T-cell (primary cell): ENCODE measurements around the gene BAD. TPM values are rescaled to one million over a fixed set of nuclear protein-coding genes. Genes with fewer than 3 reads are reported as not detected.

Source experiments
- ATAC-seq, 4 experiments: fragments of 200-7000 bp in 3 of 4; fragments of 150-1000 bp in 1 of 4; cut with Tn5 transposase; replicated peaks in 1 of 4; 1 replicate in 3 of 4; 2 replicates in 1 of 4; pipeline ENCODE4 v1.10.0; 2021; ENCODE audit warnings: moderate library complexity in 3 of 4, mild to moderate bottlenecking in 2 of 4, moderate number of reproducible peaks in 1 of 4
- CTCF ChIA-PET, 2 donors: fragments of 300-600 bp; sonication (Branson Sonifier 250); formaldehyde crosslinking; loops; one replicate each; lab custom pipeline; 2022; ENCODE audit warnings: antibody characterized with exemption in 2 of 2; lab: Charles Lee
- POLR2A ChIA-PET, 2 donors: fragments of 300-600 bp; sonication (Branson Sonifier 250); formaldehyde crosslinking; loops; one replicate each; lab custom pipeline; 2022; ENCODE audit warnings: antibody characterized with exemption in 2 of 2; lab: Charles Lee
- DNase-seq, 35 experiments: peaks; one replicate each; pipeline versions ENCODE4 v3.0.0 to v3.0.0-alpha.2; 2013 to 2023
- H3K27ac ChIP-seq: one replicate; pipeline ENCODE4 v1.5.1; 2013; ENCODE audit warnings: low read length
- H3K27me3 ChIP-seq, 2 experiments: replicated peaks in 1 of 2; 1 replicate in 1 of 2; 2 replicates in 1 of 2; pipeline versions ENCODE4 v1.6.1 to v1.7.0; 2013; ENCODE audit warnings: low read length in 1 of 2, mixed read lengths in 1 of 2; ENCODE audit not compliant: control insufficient read depth in 2 of 2, insufficient read depth in 2 of 2; ENCODE audit errors: extremely low read depth in 1 of 2
- H3K36me3 ChIP-seq, 2 donors: 1 replicate in 1 of 2; 2 replicates in 1 of 2; pipeline versions ENCODE4 v1.6.1 to v1.7.0; 2013; ENCODE audit warnings: low read length in 1 of 2; ENCODE audit not compliant: control insufficient read depth in 2 of 2, insufficient read depth in 1 of 2; ENCODE audit errors: extremely low read depth in 1 of 2
- H3K4me1 ChIP-seq, 2 experiments: 1 replicate in 1 of 2; 2 replicates in 1 of 2; pipeline versions ENCODE4 v1.6.1 to v1.7.0; 2013; ENCODE audit warnings: low read length in 2 of 2, mixed read lengths in 1 of 2; ENCODE audit not compliant: insufficient read depth in 2 of 2, control insufficient read depth in 1 of 2; ENCODE audit errors: extremely low read depth in 1 of 2
- H3K4me3 ChIP-seq, 2 donors: 1 replicate in 1 of 2; 2 replicates in 1 of 2; pipeline versions ENCODE4 v1.5.1 to v1.7.0; 2013; ENCODE audit warnings: mild to moderate bottlenecking in 2 of 2, low read length in 1 of 2, moderate library complexity in 1 of 2; ENCODE audit not compliant: control insufficient read depth in 1 of 2; ENCODE audit errors: extremely low read depth in 1 of 2
- H3K9me3 ChIP-seq: 2 replicates; pipeline ENCODE4 v1.7.0; 2013
- H3K27ac Mint-ChIP-seq, 2 donors: one replicate each; pipeline ENCODE4 v1.8.0; 2020 to 2021; ENCODE audit warnings: mild to moderate bottlenecking in 2 of 2, mixed read lengths in 2 of 2
- H3K27me3 Mint-ChIP-seq, 2 donors: one replicate each; pipeline ENCODE4 v1.8.0; 2021 to 2022; ENCODE audit warnings: mixed read lengths in 2 of 2
- H3K36me3 Mint-ChIP-seq: one replicate; pipeline ENCODE4 v1.8.0; 2021; ENCODE audit warnings: mixed read lengths
- H3K4me1 Mint-ChIP-seq, 3 donors: one replicate each; pipeline ENCODE4 v1.8.0; 2020 to 2022; ENCODE audit warnings: mixed read lengths in 3 of 3, mild to moderate bottlenecking in 1 of 3
- H3K4me3 Mint-ChIP-seq, 3 donors: one replicate each; pipeline ENCODE4 v1.8.0; 2020 to 2022; ENCODE audit warnings: mild to moderate bottlenecking in 3 of 3, mixed read lengths in 3 of 3, moderate library complexity in 3 of 3
- H3K9me3 Mint-ChIP-seq, 3 donors: one replicate each; pipeline ENCODE4 v1.8.0; 2020 to 2022; ENCODE audit warnings: mixed read lengths in 3 of 3
- WGBS: methylation state at CpG from one replicate; pipeline ENCODE4 v1.1.5; 2013; ENCODE audit warnings: missing lambda C conversion rate; ENCODE audit not compliant: insufficient coverage; 5-methylcytosine and 5-hydroxymethylcytosine counted together
- total RNA-seq, 35 experiments: library from RNA in 6 of 35; stranded (reverse) in 6 of 35; fragments of 120-200 nt in 1 of 35; gene quantifications; one replicate each; pipeline versions ENCODE4 v1.2.1 to v1.2.4 and lab custom pipeline; 2013 to 2026

Gene BAD
- 10 to 100 TPM; 17.5 to 37.7 (median 29.1) TPM for total RNA-seq
- 23.3 TPM for total RNA-seq (2013)
- 5.1 to 25.4 (median 17.5) reads per million in 29 experiments for total RNA-seq (lab: John Stamatoyannopoulos, UW)

DNA sequence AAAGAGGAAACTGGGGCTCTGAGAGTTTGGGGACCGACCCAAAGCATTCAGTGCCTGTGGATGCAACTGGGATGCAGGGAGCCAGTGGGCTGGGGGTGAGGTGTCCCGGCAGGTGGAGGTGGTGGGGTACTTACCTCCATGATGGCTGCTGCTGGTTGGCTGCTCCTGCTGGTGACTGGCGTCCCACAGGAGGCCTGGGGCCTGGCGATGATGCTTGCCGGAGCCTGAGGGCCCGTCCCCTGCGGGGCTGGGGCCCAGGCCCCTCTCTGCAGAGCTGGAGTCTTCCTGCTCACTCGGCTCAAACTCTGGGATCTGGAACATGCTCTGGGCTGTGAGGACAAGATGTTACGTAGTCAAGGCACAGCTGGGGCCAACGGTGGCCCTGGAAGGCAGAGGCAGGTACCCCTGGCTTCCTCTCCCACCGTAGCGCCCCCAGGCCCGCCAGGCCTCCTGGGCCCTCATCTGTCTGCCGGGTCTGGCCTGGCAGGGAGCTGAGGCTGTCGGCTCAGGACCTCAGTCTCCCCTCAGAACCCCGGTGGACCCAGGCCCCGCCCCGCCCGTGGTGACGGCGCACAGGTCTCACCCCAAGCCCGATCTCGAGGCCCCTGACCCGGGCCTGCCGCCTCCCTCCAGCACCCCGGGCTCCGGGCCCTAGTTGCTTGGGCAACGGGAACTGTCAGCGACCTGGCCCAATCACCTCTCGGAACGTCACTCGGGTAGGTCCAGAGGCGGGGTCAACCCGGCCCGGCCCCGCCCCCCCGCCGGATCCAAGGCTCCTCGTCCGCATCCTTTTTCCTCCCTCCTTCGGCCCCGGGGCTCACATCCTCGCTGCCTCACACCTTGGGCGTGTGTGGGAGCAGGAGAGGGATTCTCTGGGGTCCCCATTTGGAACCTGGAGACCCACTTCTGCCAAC lies at the start of gene BAD:
Gene BAD (minus strand): TSS at position 618 of the 914 bp plus-strand sequence. CDS start 297 bp downstream, at position 321.
- Mint-ChIP-seq H3K4me1 (peaks cover 19 to 27% (median 25%) of the 10 kb centered on the region in 3 donors), H3K4me3 (peak within 1 kb of the TSS; percentile 84 to 86 (median 85)), H3K27ac (peak within 1 kb of the TSS; percentile 92 to 95), H3K27me3 (no peaks in the 10 kb centered on the region), H3K36me3 (peaks cover 5% of the 10 kb centered on the region), H3K9me3 (no peaks in the 10 kb centered on the region)
- WGBS, result 5% methylated on average over 33 of the region's 44 CpGs
- POLR2A ChIA-PET, result interaction anchor here (0.5 to 1.7 kb wide), 7 partner anchors 9 to 43 kb away, joined by 3 to 6 read pairs (median 5); partner anchors contain the start of genes FKBP2 (in 1 of the 2), PRDX5 (in 1 of the 2) and TRMT112 (in 1 of the 2)
- Histone ChIP-seq H3K27me3 (peaks cover 0 to under 1% of the 10 kb centered on the region in 2 experiments), H3K4me3 (peak within 1 kb of the TSS; percentile 76 to 87), H3K27ac (peak within 1 kb of the TSS; percentile 100), H3K36me3 (peaks cover 0 to 7% of the 10 kb centered on the region in 2 donors), H3K4me1 (peaks cover 4 to 37% of the 10 kb centered on the region in 2 experiments), H3K9me3 (no peaks in the 10 kb centered on the region)
- DNase-seq (peak; percentile 81 to 94 (median 89)), ATAC-seq (peak; percentile 79 to 83 (median 80))
- CTCF ChIA-PET, result interaction anchor here (0.6 to 3.7 kb wide), 10 partner anchors 13 to 98 kb away, joined by 3 to 16 read pairs (median 6); partner anchors contain the start of genes CATSPERZ (in 1 of the 2), FKBP2 (in 1 of the 2), PRDX5 (in 1 of the 2) and STIP1 (in 1 of the 2)

DNA sequence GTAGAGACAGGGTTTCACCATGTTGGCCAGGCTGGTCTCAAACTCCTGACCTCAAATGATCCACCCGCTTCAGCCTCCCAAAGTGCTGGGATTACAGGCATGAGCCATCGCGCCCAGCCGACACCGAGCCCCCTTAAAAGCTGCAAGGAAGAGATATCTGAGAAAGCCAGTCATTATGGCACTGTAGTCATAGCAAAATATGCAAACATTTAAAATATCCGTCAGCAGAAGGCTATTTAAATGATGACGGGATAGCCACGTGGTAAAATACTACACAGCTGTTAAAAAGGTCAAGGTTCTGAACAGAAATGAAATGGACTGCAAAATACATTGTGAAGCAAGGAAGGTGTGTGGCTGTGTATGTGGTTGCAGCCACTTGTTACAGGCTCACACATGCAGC lies 49.1 kb upstream of the BAD start:
- DNase-seq (no peak), ATAC-seq (no peak)
- ChIA-PET CTCF (interaction anchor here in 1 of 2 donors (2.7 kb wide), 1 partner anchor 16 kb away, joined by 41 read pairs; the partner anchor contains the start of genes PRDX5 and TRMT112), POLR2A (interaction anchor here in 1 of 2 donors (0.7 kb wide), 1 partner anchor 324 kb away, joined by 4 read pairs; no protein-coding TSS in a partner anchor)
- H3K4me3 ChIP-seq, result no peak overlapping the region
- no peaks in the 10 kb centered on the region for H3K9me3 ChIP-seq
- H3K27ac ChIP-seq, result no peak overlapping the region
- H3K36me3 ChIP-seq, result peaks cover 3 to 16% of the 10 kb centered on the region in 2 donors
- H3K27me3 Mint-ChIP-seq, result no peaks in the 10 kb centered on the region
- no peak overlapping the region for H3K4me3 Mint-ChIP-seq
- H3K4me1 Mint-ChIP-seq, result peaks cover 8 to 26% (median 16%) of the 10 kb centered on the region in 3 donors
- no peak overlapping the region for H3K27ac Mint-ChIP-seq
- H3K36me3 Mint-ChIP-seq, result peaks cover 12% of the 10 kb centered on the region
- peaks cover 0 to 21% of the 10 kb centered on the region in 2 experiments for H3K4me1 ChIP-seq
- no peaks in the 10 kb centered on the region for H3K9me3 Mint-ChIP-seq
- 100% methylated on average over 6 of the region's 8 CpGs for WGBS
- H3K27me3 ChIP-seq, result no peaks in the 10 kb centered on the region

DNA sequence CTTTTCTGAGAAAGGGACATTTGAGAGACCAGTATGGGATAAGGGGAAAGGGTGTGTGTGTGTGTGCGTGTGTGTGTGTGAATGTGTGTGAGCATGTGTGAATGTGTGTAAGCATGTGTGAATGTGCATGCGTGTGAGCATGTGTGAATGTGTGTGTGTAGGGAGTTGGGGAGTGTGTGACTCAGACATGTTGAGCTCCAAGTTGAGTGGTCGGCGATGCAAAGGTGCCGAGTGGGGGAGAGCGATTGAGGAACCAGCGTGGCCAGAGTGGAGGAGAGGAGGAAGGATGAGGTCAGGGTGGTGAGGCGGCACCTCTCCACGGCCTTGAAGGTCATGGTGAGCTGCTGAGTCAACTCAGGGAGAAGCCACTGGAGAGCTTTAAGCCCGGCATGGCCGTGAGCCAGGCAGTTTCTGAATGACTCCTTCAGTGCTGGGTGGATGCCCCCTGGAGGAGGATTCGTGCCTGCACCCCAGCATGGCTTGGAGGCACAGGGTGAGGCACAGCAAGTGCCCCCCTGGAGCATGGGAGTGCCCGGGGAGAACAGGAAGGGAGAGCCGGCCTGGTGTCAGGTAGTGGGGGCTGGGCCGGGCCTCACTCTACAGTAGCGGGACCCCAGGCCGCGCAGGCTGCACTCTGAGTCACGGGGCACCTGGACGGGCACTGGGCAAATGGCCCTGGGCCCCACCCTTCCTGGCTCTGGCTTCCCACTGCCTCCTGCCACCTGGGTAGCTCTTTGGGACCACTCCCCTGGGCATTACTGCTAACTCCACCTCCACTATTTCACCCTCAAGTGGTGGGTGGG lies 47.3 kb upstream of the BAD start:
- Histone ChIP-seq H3K27ac (no peak overlapping the region), H3K4me1 (peaks cover 0 to 18% of the 10 kb centered on the region in 2 experiments), H3K9me3 (no peaks in the 10 kb centered on the region), H3K4me3 (no peak overlapping the region), H3K36me3 (peaks cover 3 to 7% of the 10 kb centered on the region in 2 donors), H3K27me3 (no peaks in the 10 kb centered on the region)
- Mint-ChIP-seq H3K4me3 (no peak overlapping the region), H3K27ac (peak overlapping the region; percentile 4 to 21), H3K4me1 (peaks cover 8 to 16% (median 8%) of the 10 kb centered on the region in 3 donors), H3K36me3 (peaks cover 2% of the 10 kb centered on the region), H3K9me3 (no peaks in the 10 kb centered on the region), H3K27me3 (no peaks in the 10 kb centered on the region)
- ATAC-seq (peak; percentile 78 to 93 (median 88)), DNase-seq (peak in 34 of 35 experiments; percentile 40 to 80 (median 62))
- CTCF ChIA-PET, result interaction anchor here (0.6 to 2.7 kb wide), 6 partner anchors 12 to 147 kb away, joined by 3 to 41 read pairs (median 4); partner anchors contain the start of genes PRDX5 (in 2 of the 2) and TRMT112 (in 1 of the 2)
- 22% methylated on average over 18 of the region's 20 CpGs for WGBS
- POLR2A ChIA-PET, result interaction anchor here in 1 of 2 donors (0.7 kb wide), 1 partner anchor 14 kb away, joined by 3 read pairs; the partner anchor contains the start of gene PRDX5

DNA sequence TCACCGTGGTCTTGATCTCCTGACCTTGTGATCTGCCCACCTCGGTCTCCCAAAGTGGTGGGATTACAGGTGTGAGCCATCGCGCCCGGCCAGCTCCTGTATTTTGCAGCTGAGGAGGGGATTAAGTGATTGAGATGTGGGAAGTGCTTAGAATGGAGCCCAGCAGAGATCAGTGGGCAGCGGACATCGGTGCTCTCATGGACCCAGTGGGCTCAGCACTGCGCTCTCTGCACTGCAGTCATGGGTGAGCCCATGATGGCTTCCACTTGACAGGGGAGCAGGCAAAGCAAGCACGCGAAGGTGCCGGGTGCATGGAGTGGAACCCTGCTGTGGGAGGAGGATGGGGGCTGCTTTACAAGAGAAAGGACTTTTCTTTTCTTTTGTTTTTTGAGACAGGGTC lies 46.4 kb upstream of the BAD start:
- ChIA-PET CTCF (interaction anchor here (0.8 to 2.7 kb wide), 3 partner anchors 12 to 126 kb away, joined by 4 to 41 read pairs (median 11); partner anchors contain the start of genes PRDX5 (in 1 of the 2) and TRMT112 (in 1 of the 2)), POLR2A (interaction anchor here in 1 of 2 donors (0.7 kb wide), 1 partner anchor 432 kb away, joined by 3 read pairs; no protein-coding TSS in a partner anchor)
- peaks cover 2% of the 10 kb centered on the region for H3K36me3 Mint-ChIP-seq
- H3K4me1 Mint-ChIP-seq, result peaks cover 6 to 13% (median 8%) of the 10 kb centered on the region in 3 donors
- no peaks in the 10 kb centered on the region for H3K9me3 Mint-ChIP-seq
- H3K27ac Mint-ChIP-seq, result no peak overlapping the region
- H3K4me3 Mint-ChIP-seq, result no peak overlapping the region
- Histone ChIP-seq H3K27ac (no peak overlapping the region), H3K4me3 (no peak overlapping the region), H3K4me1 (peaks cover 0 to 18% of the 10 kb centered on the region in 2 experiments), H3K36me3 (peaks cover 3 to 7% of the 10 kb centered on the region in 2 donors), H3K27me3 (no peaks in the 10 kb centered on the region), H3K9me3 (no peaks in the 10 kb centered on the region)
- no peaks in the 10 kb centered on the region for H3K27me3 Mint-ChIP-seq
- ATAC-seq (no peak), DNase-seq (no peak)
- 96% methylated on average over 10 of the region's 11 CpGs for WGBS

DNA sequence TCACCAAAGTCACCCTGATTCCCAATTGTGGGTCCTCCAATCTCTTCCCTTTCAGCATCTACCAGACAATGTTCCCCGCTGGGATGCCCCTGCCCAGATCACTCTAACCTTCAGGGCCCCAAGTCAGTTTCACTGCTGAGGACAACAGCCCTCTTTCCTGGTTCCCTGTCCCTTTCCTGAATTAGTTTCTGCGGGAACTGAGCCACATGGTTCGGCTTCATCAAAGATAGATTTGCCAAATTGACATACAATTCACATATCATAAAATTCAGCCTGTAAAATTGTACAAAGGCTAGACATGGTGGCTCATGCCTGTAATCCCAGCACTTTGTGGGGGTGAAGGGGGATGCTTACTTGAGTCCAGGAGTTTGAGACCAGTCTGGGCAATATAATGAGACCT lies 43.5 kb upstream of the BAD start:
- Mint-ChIP-seq H3K9me3 (no peaks in the 10 kb centered on the region), H3K4me1 (peaks cover 6 to 10% (median 8%) of the 10 kb centered on the region in 3 donors), H3K36me3 (no peaks in the 10 kb centered on the region), H3K4me3 (no peak overlapping the region), H3K27me3 (no peaks in the 10 kb centered on the region), H3K27ac (no peak overlapping the region)
- Histone ChIP-seq H3K27ac (no peak overlapping the region), H3K9me3 (no peaks in the 10 kb centered on the region), H3K27me3 (no peaks in the 10 kb centered on the region), H3K36me3 (peaks cover 0 to 6% of the 10 kb centered on the region in 2 donors), H3K4me1 (peaks cover 0 to 18% of the 10 kb centered on the region in 2 experiments), H3K4me3 (no peak overlapping the region)
- POLR2A ChIA-PET, result no interaction called here
- DNase-seq (no peak), ATAC-seq (no peak)
- WGBS, result 93% methylated on average over 2 of the region's 3 CpGs
- CTCF ChIA-PET, result interaction anchor here in 1 of 2 donors (0.7 kb wide), 1 partner anchor 673 kb away, joined by 3 read pairs; no protein-coding TSS in a partner anchor
